Measurements from ENCODE around the gene TUBGCP6.

TUBGCP6 gene

DNA sequence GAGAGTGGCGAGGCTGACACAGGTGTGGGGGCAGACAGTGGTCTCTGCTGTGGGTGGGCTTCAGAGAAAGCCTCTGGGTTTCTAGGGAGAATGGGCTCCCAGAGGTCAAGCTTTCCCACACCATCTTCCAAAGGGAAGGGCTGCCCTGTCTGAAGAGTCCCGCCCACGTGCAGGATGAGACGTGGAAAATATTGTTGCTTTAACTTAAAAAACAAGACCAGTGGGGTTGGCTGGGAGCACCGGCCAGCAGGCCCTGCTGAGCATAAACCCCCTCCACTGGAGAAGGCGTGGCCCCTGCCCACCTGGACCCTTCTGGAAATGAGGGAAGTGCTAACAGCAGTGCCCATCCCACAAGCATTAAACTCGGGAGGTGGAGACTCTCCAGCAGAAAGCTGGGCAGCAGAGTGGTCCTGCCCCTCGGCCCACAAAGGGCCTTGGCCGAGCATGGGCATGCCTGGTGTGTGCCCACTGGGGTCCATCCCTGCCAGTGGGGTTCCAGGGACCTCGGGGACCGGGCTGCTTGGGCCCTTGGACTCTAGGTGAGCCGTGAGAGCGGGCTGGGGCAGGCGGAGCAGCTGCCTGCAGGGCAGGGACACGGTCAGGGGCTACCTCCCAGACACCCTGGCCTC lies 28.7 kb downstream of the TUBGCP6 start:
- H3K36me3 ChIP-seq (ENCODE audit: insufficient read depth, low read length), result peaks cover 92% of the 10 kb centered on the region
- H3K4me2 ChIP-seq (ENCODE audit: insufficient read depth, low read length), result no peak overlapping the region
- no peak for DNase-seq
- ATAC-seq (ENCODE audit: insufficient read depth, low read depth), result no peak
- peaks cover 60% of the 10 kb centered on the region for H4K20me1 ChIP-seq (ENCODE audit: insufficient read depth, low read length)
- no peak overlapping the region for H2AFZ ChIP-seq (ENCODE audit: low read depth, low read length)
- no peak overlapping the region for H3K4me3 ChIP-seq (ENCODE audit: low read depth in 1 of 2, low read length in 2 of 2)
- H3K4me1 ChIP-seq (ENCODE audit: insufficient read depth, low read length), result no peaks in the 10 kb centered on the region
- TF ChIP-seq, protein P1, sequence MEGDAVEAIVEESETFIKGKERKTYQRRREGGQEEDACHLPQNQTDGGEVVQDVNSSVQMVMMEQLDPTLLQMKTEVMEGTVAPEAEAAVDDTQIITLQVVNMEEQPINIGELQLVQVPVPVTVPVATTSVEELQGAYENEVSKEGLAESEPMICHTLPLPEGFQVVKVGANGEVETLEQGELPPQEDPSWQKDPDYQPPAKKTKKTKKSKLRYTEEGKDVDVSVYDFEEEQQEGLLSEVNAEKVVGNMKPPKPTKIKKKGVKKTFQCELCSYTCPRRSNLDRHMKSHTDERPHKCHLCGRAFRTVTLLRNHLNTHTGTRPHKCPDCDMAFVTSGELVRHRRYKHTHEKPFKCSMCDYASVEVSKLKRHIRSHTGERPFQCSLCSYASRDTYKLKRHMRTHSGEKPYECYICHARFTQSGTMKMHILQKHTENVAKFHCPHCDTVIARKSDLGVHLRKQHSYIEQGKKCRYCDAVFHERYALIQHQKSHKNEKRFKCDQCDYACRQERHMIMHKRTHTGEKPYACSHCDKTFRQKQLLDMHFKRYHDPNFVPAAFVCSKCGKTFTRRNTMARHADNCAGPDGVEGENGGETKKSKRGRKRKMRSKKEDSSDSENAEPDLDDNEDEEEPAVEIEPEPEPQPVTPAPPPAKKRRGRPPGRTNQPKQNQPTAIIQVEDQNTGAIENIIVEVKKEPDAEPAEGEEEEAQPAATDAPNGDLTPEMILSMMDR (IDR thresholded peaks at IDR 0.05; ENCODE audit: borderline replicate concordance, extremely low read depth, low read length, poor library complexity, severe bottlenecking), result no peak
- no peak for TF ChIP-seq EZH2 (IDR thresholded peaks at IDR 0.05; ENCODE audit: borderline replicate concordance, low read depth, low read length, severe bottlenecking)
- no peak overlapping the region for H3K27ac ChIP-seq (ENCODE audit: low read length)
- no peak overlapping the region for H3K9ac ChIP-seq (ENCODE audit: low read depth, low read length)
- no peaks in the 10 kb centered on the region for H3K9me3 ChIP-seq (ENCODE audit: insufficient read depth, low read length, severe bottlenecking)
- H3K27me3 ChIP-seq (ENCODE audit: insufficient read depth, low read length, poor library complexity), result no peaks in the 10 kb centered on the region
- H3K79me2 ChIP-seq (ENCODE audit: insufficient read depth, low read length), result peaks cover 27% of the 10 kb centered on the region

DNA sequence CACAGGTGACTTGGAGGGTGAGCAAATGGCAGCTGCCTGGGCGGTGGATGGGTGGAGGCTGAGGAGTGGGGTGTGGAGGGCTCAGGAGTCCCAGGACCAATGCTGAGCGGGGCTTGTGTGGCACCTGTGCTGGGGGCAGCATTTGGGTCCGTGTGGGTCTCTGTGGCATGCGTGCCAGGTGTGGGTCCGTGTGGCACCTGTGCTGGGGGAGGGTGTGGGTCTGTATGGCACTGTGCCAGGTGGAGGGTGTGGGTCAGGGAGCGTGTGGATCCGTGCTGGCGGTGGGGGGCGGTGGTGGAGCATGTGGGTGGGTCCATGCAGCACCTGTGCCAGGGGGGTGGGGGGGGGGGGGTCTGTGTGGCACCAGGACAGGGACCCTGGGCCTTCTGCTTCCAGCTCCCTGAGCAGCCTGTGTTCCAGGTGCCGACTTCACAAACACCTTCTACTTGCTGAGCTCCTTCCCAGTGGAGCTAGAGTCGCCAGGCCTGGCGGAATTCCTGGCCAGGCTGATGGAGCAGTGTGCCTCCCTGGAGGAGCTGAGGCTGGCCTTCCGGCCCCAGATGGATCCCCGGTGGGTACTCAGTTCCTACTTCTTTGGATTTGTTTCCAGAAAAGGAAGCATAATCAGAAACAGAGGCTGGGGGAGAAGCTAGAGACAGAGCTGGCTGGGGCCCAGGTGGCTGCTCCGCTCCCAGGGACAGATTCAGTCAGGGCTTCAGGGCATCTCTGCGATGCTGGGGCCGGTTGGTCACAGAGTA lies 29.3 kb downstream of the TUBGCP6 start:
- no peak overlapping the region for H3K9ac ChIP-seq (ENCODE audit: low read depth, low read length)
- H3K4me2 ChIP-seq (ENCODE audit: insufficient read depth, low read length), result no peak overlapping the region
- no peaks in the 10 kb centered on the region for H3K4me1 ChIP-seq (ENCODE audit: insufficient read depth, low read length)
- DNase-seq (no peak), ATAC-seq (ENCODE audit: insufficient read depth, low read depth) (no peak)
- peaks cover 92% of the 10 kb centered on the region for H3K36me3 ChIP-seq (ENCODE audit: insufficient read depth, low read length)
- H3K27ac ChIP-seq (ENCODE audit: low read length), result no peak overlapping the region
- TF ChIP-seq, protein P1 (IDR thresholded peaks at IDR 0.05; ENCODE audit: borderline replicate concordance, extremely low read depth, low read length, poor library complexity, severe bottlenecking), result no peak
- no peak for TF ChIP-seq EZH2 (IDR thresholded peaks at IDR 0.05; ENCODE audit: borderline replicate concordance, low read depth, low read length, severe bottlenecking)
- no peak overlapping the region for H2AFZ ChIP-seq (ENCODE audit: low read depth, low read length)
- H3K79me2 ChIP-seq (ENCODE audit: insufficient read depth, low read length), result peaks cover 31% of the 10 kb centered on the region
- H3K27me3 ChIP-seq (ENCODE audit: insufficient read depth, low read length, poor library complexity), result no peaks in the 10 kb centered on the region
- no peaks in the 10 kb centered on the region for H3K9me3 ChIP-seq (ENCODE audit: insufficient read depth, low read length, severe bottlenecking)
- H4K20me1 ChIP-seq (ENCODE audit: insufficient read depth, low read length), result peaks cover 61% of the 10 kb centered on the region
- no peak overlapping the region for H3K4me3 ChIP-seq (ENCODE audit: low read depth in 1 of 2, low read length in 2 of 2)

DNA sequence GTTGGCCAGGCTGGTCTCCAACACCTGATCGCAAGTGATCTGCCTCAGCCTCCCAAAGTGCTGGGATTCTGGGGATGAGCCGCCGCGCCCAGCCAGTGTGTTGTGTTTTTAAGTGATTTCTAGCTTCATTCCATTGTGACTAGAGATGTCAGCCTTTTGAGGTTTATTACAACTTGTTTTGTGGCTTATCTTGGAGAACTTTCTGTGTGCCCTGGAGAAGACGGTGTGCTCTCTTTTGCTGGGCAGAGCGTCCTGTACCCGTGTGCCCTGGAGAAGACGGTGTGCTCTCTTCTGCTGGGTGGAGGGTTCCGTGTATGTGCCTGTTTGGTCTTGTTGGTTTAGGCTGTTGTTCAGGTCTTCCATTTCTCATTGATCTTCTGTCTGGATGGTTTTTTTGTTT lies 31.6 kb downstream of the TUBGCP6 start:
- Histone ChIP-seq H3K4me2 (ENCODE audit: insufficient read depth, low read length) (no peak overlapping the region), H3K4me3 (ENCODE audit: low read depth in 1 of 2, low read length in 2 of 2) (no peak overlapping the region), H3K27ac (ENCODE audit: low read length) (no peak overlapping the region), H3K79me2 (ENCODE audit: insufficient read depth, low read length) (peaks cover 33% of the 10 kb centered on the region), H3K4me1 (ENCODE audit: insufficient read depth, low read length) (no peaks in the 10 kb centered on the region), H3K9me3 (ENCODE audit: insufficient read depth, low read length, severe bottlenecking) (no peaks in the 10 kb centered on the region), H3K27me3 (ENCODE audit: insufficient read depth, low read length, poor library complexity) (no peaks in the 10 kb centered on the region), H2AFZ (ENCODE audit: low read depth, low read length) (no peak overlapping the region), H4K20me1 (ENCODE audit: insufficient read depth, low read length) (peaks cover 69% of the 10 kb centered on the region), H3K36me3 (ENCODE audit: insufficient read depth, low read length) (peaks cover 90% of the 10 kb centered on the region), H3K9ac (ENCODE audit: low read depth, low read length) (no peak overlapping the region)
- TF ChIP-seq, protein P1 (IDR thresholded peaks at IDR 0.05; ENCODE audit: borderline replicate concordance, extremely low read depth, low read length, poor library complexity, severe bottlenecking), result no peak
- TF ChIP-seq EZH2 (IDR thresholded peaks at IDR 0.05; ENCODE audit: borderline replicate concordance, low read depth, low read length, severe bottlenecking), result no peak
- ATAC-seq (ENCODE audit: insufficient read depth, low read depth), result no peak
- DNase-seq, result no peak
